ENCODE data around the gene IL21R. TPM values are rescaled to one million over a fixed set of nuclear protein-coding genes. Genes with fewer than 3 reads are reported as not detected.

The IL21R gene
- total and polyA plus RNA-seq, 9 donors: 0.04 to 0.71 (median 0.26) TPM

- no peak for DNase-seq
- WGBS (ENCODE audit: insufficient coverage): 50% methylated on average over 3 of the region's 6 CpGs
- peaks cover 1% of the 10 kb centered on the region for H3K9me3 ChIP-seq (replicated peaks; ENCODE audit: control insufficient read depth, low read depth, low read length)
- H3K4me1 ChIP-seq (ENCODE audit: control insufficient read depth, insufficient read depth, low read length): peaks cover 6% of the 10 kb centered on the region
- peaks cover 20% of the 10 kb centered on the region for H3K36me3 ChIP-seq (ENCODE audit: control insufficient read depth, insufficient read depth, low read length)
- H3K27me3 ChIP-seq (ENCODE audit: control insufficient read depth, insufficient read depth, low read length): no peaks in the 10 kb centered on the region
- H3K27ac ChIP-seq (ENCODE audit: low read length): no peak overlapping the region
- H3K4me3 ChIP-seq (ENCODE audit: low read length): no peak overlapping the region
Observed at GRCh38 chr16:27364493-27365141, 37.4 kb upstream of the IL21R start.

DNA sequence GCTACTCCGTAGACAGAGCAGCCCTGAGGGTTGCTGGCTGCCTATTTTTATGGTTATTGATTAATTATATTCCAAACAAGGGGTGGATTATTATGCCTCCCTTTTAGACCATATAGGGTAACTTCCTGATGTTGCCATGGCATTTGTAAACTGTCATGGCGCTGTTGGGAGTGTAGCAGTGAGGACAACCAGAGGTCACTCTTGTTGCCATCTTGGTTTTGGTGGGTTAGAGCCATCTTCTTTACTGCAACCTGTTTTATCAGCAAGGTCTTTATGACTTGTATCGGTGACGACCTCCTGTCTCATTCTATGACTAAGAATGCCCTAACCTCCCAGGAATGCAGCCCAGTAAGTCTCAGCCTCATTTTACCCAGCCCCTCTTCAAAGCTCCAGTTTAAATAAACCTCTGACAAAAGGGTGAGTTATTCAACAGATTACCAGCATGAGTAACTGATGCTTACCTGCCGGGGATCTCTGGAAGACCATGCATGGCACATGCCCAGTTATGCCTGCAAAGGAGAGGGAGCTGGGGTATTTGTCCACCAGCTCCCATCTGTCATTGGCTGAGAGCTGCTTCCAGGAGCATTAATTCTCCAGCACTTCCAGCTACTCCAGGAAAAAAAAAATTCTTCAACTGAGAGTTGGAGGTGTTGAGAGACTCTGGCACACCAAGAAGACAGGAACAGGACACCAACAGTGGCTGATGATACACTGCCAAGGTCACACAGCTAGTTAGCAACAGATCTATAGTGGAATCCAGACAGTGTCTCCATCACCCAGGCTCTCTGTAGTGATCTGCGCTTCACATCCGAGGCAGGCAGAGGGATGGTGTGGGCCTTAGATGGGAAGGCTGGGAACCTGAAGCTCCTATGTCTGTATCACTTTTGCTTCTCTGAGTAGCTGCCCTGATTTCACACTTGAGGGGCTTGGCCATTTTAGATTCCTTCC is 36.6 kb upstream of the IL21R start:
- Histone ChIP-seq H3K4me1 (ENCODE audit: control insufficient read depth, insufficient read depth, low read length) (peaks cover 6% of the 10 kb centered on the region), H3K4me3 (ENCODE audit: low read length) (no peak overlapping the region), H3K36me3 (ENCODE audit: control insufficient read depth, insufficient read depth, low read length) (peaks cover 17% of the 10 kb centered on the region), H3K27me3 (ENCODE audit: control insufficient read depth, insufficient read depth, low read length) (no peaks in the 10 kb centered on the region), H3K27ac (ENCODE audit: low read length) (no peak overlapping the region), H3K9me3 (replicated peaks; ENCODE audit: control insufficient read depth, low read depth, low read length) (peaks cover 4% of the 10 kb centered on the region)
- WGBS (ENCODE audit: insufficient coverage): 66% methylated on average over 4 of the region's 7 CpGs
- no peak for DNase-seq

DNA sequence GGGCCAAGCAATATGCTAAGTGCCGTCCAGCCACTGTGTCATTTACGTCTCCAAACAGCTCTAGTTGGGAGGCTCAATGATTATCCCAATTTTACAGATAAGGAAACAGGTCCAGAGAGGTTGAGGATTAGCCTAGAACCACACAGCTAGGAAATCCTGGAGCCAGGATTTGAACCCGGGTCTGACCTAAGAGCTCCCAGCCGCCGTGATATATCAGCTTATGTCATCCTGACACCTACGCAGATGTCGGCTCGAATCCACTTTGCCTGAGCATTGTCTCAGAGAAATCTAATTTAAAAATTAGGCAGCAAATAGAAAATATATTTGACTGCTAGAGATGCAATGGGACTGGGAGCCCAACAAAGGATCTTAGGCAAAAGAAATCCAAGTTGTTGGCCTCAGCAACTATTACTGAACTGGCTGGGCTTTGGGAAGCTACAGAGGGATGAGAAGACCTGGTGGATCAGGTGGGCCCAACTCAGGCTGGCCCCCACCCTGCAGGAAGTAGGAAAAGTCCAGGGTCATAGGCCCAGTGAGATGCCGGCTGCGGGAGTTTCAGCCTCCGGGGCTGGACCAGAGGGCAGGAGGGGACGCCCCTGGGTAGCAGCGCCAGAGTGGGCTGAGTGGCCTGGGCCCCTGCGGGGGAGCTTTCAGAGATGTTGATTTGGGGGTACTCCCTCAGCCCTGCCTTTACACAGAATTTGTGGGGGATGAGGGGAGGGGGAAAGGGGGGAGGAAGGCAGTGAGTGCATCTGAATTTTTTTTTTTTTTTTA is 35.1 kb upstream of the IL21R start:
- Histone ChIP-seq H3K36me3 (ENCODE audit: control insufficient read depth, insufficient read depth, low read length) (peaks cover 11% of the 10 kb centered on the region), H3K27ac (ENCODE audit: low read length) (no peak overlapping the region), H3K4me3 (ENCODE audit: low read length) (no peak overlapping the region), H3K27me3 (ENCODE audit: control insufficient read depth, insufficient read depth, low read length) (no peaks in the 10 kb centered on the region), H3K9me3 (replicated peaks; ENCODE audit: control insufficient read depth, low read depth, low read length) (peaks cover 4% of the 10 kb centered on the region), H3K4me1 (ENCODE audit: control insufficient read depth, insufficient read depth, low read length) (peaks cover 6% of the 10 kb centered on the region)
- WGBS (ENCODE audit: insufficient coverage): 46% methylated on average over 4 of the region's 14 CpGs
- DNase-seq: no peak

DNA sequence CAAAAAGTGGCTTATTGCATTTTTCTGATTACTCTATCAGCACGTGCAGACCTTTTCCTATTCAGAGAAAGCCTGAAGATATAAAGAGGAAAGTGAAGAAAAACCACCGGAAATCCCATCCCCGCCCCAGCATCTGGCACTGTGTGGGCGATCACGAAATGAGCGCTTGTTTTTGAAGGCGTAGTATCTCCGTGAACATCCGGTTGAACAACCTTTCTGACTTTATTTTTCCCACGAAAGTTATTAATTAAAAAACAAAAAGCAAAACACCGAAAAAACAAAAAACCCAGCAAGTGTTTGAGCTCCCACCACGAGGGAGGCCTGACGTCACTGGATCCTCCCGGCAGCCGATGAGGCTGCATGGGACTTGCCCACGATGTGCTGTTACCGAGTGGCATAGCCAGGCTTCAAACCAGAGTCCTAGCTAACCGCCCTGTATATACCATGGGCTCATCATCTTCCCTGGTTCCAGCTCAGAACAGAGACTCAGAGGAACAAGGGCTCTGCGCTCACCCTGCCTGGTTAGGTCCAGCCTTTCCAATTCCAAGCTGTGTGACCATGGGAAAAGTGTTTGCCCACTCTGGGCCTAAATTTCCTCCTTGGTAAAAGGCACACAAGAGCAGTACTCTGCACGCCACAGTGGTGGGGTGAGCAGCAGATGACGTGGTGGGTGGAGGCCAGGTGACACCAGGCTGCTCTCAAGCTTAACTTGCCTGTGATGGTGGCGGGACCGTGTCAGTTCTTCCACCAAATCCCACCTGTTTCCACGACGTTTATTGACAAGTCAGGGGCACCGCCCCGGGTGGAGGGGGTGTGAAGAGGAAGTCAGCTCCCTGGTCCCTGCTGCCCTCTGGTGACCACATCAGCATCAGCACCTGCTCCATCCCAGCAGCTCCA is 34.3 kb upstream of the IL21R start:
- Histone ChIP-seq H3K4me3 (ENCODE audit: low read length) (no peak overlapping the region), H3K27me3 (ENCODE audit: control insufficient read depth, insufficient read depth, low read length) (no peaks in the 10 kb centered on the region), H3K4me1 (ENCODE audit: control insufficient read depth, insufficient read depth, low read length) (peaks cover 6% of the 10 kb centered on the region), H3K36me3 (ENCODE audit: control insufficient read depth, insufficient read depth, low read length) (peaks cover 4% of the 10 kb centered on the region), H3K27ac (ENCODE audit: low read length) (peak overlapping the region; percentile 25), H3K9me3 (replicated peaks; ENCODE audit: control insufficient read depth, low read depth, low read length) (peaks cover 4% of the 10 kb centered on the region)
- DNase-seq: peak; percentile 79
- 37% methylated on average over 14 of the region's 27 CpGs for WGBS (ENCODE audit: insufficient coverage)

DNA sequence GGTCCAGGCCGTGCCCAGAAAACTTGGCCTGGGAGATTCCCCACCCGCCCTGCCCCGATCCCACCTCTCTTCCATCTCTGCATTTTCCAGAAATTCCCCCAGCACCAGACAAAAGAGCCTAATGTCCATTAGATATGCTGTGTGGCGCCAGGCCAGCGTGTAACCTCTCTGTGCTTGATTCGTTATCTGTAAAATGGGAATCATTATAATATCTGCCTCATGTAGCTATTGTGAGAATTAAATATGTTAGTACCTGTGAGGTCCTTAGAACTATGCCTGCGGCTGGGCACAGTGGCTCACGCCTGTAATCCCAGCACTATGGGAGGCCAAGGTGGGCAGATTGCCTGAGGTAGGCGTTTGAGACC is 33.6 kb upstream of the IL21R start:
- no peak overlapping the region for H3K27ac ChIP-seq (ENCODE audit: low read length)
- H3K9me3 ChIP-seq (replicated peaks; ENCODE audit: control insufficient read depth, low read depth, low read length): peaks cover 4% of the 10 kb centered on the region
- H3K4me3 ChIP-seq (ENCODE audit: low read length): no peak overlapping the region
- WGBS (ENCODE audit: insufficient coverage): 44% methylated on average over 8 of the region's 9 CpGs
- no peaks in the 10 kb centered on the region for H3K36me3 ChIP-seq (ENCODE audit: control insufficient read depth, insufficient read depth, low read length)
- peaks cover 6% of the 10 kb centered on the region for H3K4me1 ChIP-seq (ENCODE audit: control insufficient read depth, insufficient read depth, low read length)
- DNase-seq: no peak
- H3K27me3 ChIP-seq (ENCODE audit: control insufficient read depth, insufficient read depth, low read length): no peaks in the 10 kb centered on the region

DNA sequence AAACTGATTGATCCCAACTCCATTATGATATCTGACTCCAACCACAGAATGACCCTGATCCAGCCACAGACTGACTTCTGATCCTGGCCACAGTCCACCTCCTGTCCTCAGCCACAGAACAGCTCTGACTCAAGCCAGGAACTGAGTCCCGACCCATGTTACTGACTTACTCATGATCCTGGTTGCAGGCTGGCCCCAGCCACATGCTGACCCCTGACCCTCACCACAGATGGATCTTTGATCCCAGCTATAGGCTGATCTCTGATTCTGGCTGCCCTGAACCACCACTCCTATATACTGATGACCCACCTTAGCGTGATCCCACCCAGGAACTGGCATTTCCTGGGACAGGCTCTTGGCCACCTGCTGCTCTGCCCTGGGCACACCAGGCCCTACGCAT is 32.2 kb upstream of the IL21R start:
- no peak for DNase-seq
- Histone ChIP-seq H3K4me3 (ENCODE audit: low read length) (no peak overlapping the region), H3K4me1 (ENCODE audit: control insufficient read depth, insufficient read depth, low read length) (peaks cover 7% of the 10 kb centered on the region), H3K27me3 (ENCODE audit: control insufficient read depth, insufficient read depth, low read length) (no peaks in the 10 kb centered on the region), H3K36me3 (ENCODE audit: control insufficient read depth, insufficient read depth, low read length) (no peaks in the 10 kb centered on the region), H3K9me3 (replicated peaks; ENCODE audit: control insufficient read depth, low read depth, low read length) (peaks cover 4% of the 10 kb centered on the region), H3K27ac (ENCODE audit: low read length) (no peak overlapping the region)
- WGBS (ENCODE audit: insufficient coverage): 82% methylated on average over 3 of the region's 3 CpGs

GRCh38 chr16:27370318-27370717 is 31.7 kb upstream of the IL21R start:
- Histone ChIP-seq H3K27me3 (ENCODE audit: control insufficient read depth, insufficient read depth, low read length) (no peaks in the 10 kb centered on the region), H3K9me3 (replicated peaks; ENCODE audit: control insufficient read depth, low read depth, low read length) (peaks cover 4% of the 10 kb centered on the region), H3K36me3 (ENCODE audit: control insufficient read depth, insufficient read depth, low read length) (no peaks in the 10 kb centered on the region), H3K27ac (ENCODE audit: low read length) (no peak overlapping the region), H3K4me3 (ENCODE audit: low read length) (no peak overlapping the region), H3K4me1 (ENCODE audit: control insufficient read depth, insufficient read depth, low read length) (peaks cover 11% of the 10 kb centered on the region)
- DNase-seq: no peak

- no peak for DNase-seq
- Histone ChIP-seq H3K27ac (ENCODE audit: low read length) (no peak overlapping the region), H3K9me3 (replicated peaks; ENCODE audit: control insufficient read depth, low read depth, low read length) (peaks cover 4% of the 10 kb centered on the region), H3K4me1 (ENCODE audit: control insufficient read depth, insufficient read depth, low read length) (peaks cover 6% of the 10 kb centered on the region), H3K4me3 (ENCODE audit: low read length) (no peak overlapping the region), H3K36me3 (ENCODE audit: control insufficient read depth, insufficient read depth, low read length) (no peaks in the 10 kb centered on the region), H3K27me3 (ENCODE audit: control insufficient read depth, insufficient read depth, low read length) (no peaks in the 10 kb centered on the region)
- 100% methylated on average over 2 of the region's 3 CpGs for WGBS (ENCODE audit: insufficient coverage)
Observed at GRCh38 chr16:27373312-27373711, 28.7 kb upstream of the IL21R start.

GRCh38 chr16:27374221-27374803 is 27.7 kb upstream of the IL21R start:
- no peak overlapping the region for H3K4me3 ChIP-seq (ENCODE audit: low read length)
- H3K4me1 ChIP-seq (ENCODE audit: control insufficient read depth, insufficient read depth, low read length): peaks cover 6% of the 10 kb centered on the region
- 57% methylated on average over 4 of the region's 8 CpGs for WGBS (ENCODE audit: insufficient coverage)

More at GRCh38 chr16:27374221-27374803, 27.7 kb upstream of the IL21R start:
- H3K27ac ChIP-seq (ENCODE audit: low read length): no peak overlapping the region
- H3K27me3 ChIP-seq (ENCODE audit: control insufficient read depth, insufficient read depth, low read length): no peaks in the 10 kb centered on the region
- no peaks in the 10 kb centered on the region for H3K36me3 ChIP-seq (ENCODE audit: control insufficient read depth, insufficient read depth, low read length)
- DNase-seq: no peak
- H3K9me3 ChIP-seq (replicated peaks; ENCODE audit: control insufficient read depth, low read depth, low read length): peaks cover 4% of the 10 kb centered on the region
